ENCODE measurements around the gene GPR107. TPM values are rescaled to one million over a fixed set of nuclear protein-coding genes. Genes with fewer than 3 reads are reported as not detected.

GPR107 gene
- total RNA-seq, 4 donors from 2014 or later, result 13.5 to 20.7 (median 17.5) TPM

GRCh38 chr9:130027533-130028365 is 26.0 kb upstream of the GPR107 start:
- no peak for DNase-seq
- Histone ChIP-seq H3K4me3 (no peak overlapping the region), H3K4me1 (peaks cover 51 to 79% of the 10 kb centered on the region in 2 donors), H3K36me3 (no peaks in the 10 kb centered on the region), H3K27ac (peak overlapping the region; percentile 51 to 83 (median 73)), H3K27me3 (no peaks in the 10 kb centered on the region), H3K9me3 (no peaks in the 10 kb centered on the region)
- intact Hi-C loops (cut with DNase I; ENCODE audit: low total_unique reads), result loop anchor here (2.0 kb wide), 1 partner anchor 15 kb away; the partner anchor contains the start of gene FNBP1
- TF ChIP-seq CTCF (IDR thresholded peaks at IDR 0.05 in 4 of 5, conservative IDR thresholded peaks at IDR 0.05 in 1 of 5) (no peak), POLR2A (IDR thresholded peaks at IDR 0.05) (no peak)
- in situ Hi-C loops (cut with MboI; ENCODE audit: low sequenced_read_pairs in 4 of 4), result no loop called here
- no peak for ATAC-seq

GRCh38 chr9:130028493-130029222 is 25.0 kb upstream of the GPR107 start:
- no peak for ATAC-seq
- TF ChIP-seq CTCF (IDR thresholded peaks at IDR 0.05 in 4 of 5, conservative IDR thresholded peaks at IDR 0.05 in 1 of 5), result no peak
- no peak for TF ChIP-seq POLR2A (IDR thresholded peaks at IDR 0.05)
- Histone ChIP-seq H3K9me3 (no peaks in the 10 kb centered on the region), H3K4me1 (peaks cover 42 to 70% of the 10 kb centered on the region in 2 donors), H3K4me3 (no peak overlapping the region), H3K36me3 (no peaks in the 10 kb centered on the region), H3K27ac (peak overlapping the region; percentile 51 to 83 (median 73)), H3K27me3 (no peaks in the 10 kb centered on the region)
- intact Hi-C loops (cut with DNase I; ENCODE audit: low total_unique reads) (no loop called here), in situ Hi-C loops (cut with MboI; ENCODE audit: low sequenced_read_pairs in 4 of 4) (no loop called here)
- no peak for DNase-seq

GRCh38 chr9:130029223-130029973 is 24.3 kb upstream of the GPR107 start:
- Histone ChIP-seq H3K4me3 (no peak overlapping the region), H3K27ac (peak overlapping the region; percentile 51 to 83 (median 73)), H3K36me3 (no peaks in the 10 kb centered on the region), H3K4me1 (peaks cover 38 to 65% of the 10 kb centered on the region in 2 donors), H3K9me3 (no peaks in the 10 kb centered on the region), H3K27me3 (no peaks in the 10 kb centered on the region)
- intact Hi-C loops (cut with DNase I; ENCODE audit: low total_unique reads) (no loop called here), in situ Hi-C loops (cut with MboI; ENCODE audit: low sequenced_read_pairs in 4 of 4) (no loop called here)
- no peak for TF ChIP-seq POLR2A (IDR thresholded peaks at IDR 0.05)
- no peak for TF ChIP-seq CTCF (IDR thresholded peaks at IDR 0.05 in 4 of 5, conservative IDR thresholded peaks at IDR 0.05 in 1 of 5)
- DNase-seq (peak in 1 of 2 donors; percentile 23), ATAC-seq (no peak)

GRCh38 chr9:130030651-130031127 is 23.0 kb upstream of the GPR107 start:
- peaks cover 27 to 56% of the 10 kb centered on the region in 2 donors for H3K4me1 ChIP-seq
- TF ChIP-seq POLR2A (IDR thresholded peaks at IDR 0.05), result no peak
- TF ChIP-seq CTCF (IDR thresholded peaks at IDR 0.05 in 4 of 5, conservative IDR thresholded peaks at IDR 0.05 in 1 of 5), result no peak
- DNase-seq (no peak), ATAC-seq (no peak)
- in situ Hi-C loops (cut with MboI; ENCODE audit: low sequenced_read_pairs in 4 of 4) (no loop called here), intact Hi-C loops (cut with DNase I; ENCODE audit: low total_unique reads) (no loop called here)
- no peak overlapping the region for H3K4me3 ChIP-seq
- H3K27ac ChIP-seq, result peak overlapping the region in 3 of 4 donors; percentile 24 to 78 (median 49)
- no peaks in the 10 kb centered on the region for H3K27me3 ChIP-seq
- H3K9me3 ChIP-seq, result no peaks in the 10 kb centered on the region
- H3K36me3 ChIP-seq, result no peaks in the 10 kb centered on the region
